HG03095 (cell line): Measurements from ENCODE around the gene TCP11.

ENCODE experiments used
- ATAC-seq: cut with Tn5 transposase; IDR thresholded peaks from one replicate; pipeline ENCODE4 v1.9.1; 2021; ENCODE audit warnings: moderate library complexity; ENCODE audit not compliant: unreplicated experiment

The TCP11 gene

DNA sequence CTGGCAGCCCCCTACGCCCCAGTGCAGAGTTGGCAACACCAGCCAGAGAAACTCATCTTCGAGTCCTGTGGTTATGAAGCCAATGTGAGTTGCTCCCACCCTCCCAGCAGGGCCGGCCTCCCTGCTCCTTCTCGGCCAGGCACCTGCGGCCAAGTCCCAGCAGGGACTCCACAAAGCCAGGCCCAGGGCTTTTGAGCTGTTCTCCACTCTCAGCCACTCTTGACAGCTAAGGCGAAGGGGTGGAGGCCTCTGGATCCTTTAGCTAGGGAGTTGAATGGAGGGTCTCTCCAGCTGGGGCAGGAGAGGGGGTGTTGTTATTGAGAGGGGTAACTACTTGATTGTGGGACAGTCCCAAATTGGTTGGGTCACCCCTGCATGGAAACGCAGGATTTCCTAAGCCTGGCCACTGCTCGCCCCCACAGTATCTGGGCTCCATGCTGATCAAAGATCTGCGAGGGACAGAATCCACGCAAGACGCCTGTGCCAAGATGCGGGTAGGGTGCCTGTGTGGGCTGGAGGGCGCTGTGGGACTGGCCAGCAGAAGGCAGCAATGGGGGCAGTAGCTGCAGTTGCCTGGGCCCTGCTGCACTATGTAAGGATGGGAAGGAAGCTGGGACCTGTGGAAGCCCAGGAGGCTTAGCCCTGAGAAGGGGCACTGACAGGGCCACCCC, 58.3 kb downstream of the TCP11 start:
- no peak for ATAC-seq

DNA sequence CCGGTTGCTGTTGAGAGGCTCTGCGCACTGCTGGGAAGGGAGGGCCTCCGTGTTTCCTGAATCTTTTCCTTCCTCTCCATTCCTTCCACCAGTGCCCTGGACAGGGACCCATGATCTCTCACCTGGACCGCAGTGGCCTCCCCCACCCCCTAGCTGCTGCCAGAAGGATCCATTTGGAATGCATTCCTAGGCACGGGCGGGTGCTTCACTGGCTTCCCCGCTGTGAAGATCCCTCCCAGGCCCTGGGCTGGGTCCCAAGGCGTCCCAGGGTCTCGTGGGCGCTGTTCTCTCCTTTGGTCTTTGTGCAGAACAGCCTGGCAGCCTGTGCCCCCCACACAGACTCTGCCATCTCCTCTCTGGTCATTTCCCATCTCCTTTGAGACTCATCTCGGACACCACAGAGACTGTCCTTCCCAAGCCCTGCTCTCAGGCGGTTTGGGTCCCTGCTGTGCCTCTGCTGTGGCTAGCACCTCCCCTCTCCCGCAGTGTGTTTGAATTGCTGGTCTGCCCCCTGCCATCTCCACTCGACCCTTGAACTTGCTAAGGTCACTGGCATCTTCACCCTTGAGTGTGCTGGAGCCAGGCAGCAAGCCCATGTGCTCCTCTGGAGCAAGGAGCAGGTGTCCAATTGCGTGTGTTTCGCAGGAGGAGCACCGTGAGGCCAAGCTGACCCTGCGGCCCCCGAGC, 59.0 kb downstream of the TCP11 start:
- no peak for ATAC-seq

DNA sequence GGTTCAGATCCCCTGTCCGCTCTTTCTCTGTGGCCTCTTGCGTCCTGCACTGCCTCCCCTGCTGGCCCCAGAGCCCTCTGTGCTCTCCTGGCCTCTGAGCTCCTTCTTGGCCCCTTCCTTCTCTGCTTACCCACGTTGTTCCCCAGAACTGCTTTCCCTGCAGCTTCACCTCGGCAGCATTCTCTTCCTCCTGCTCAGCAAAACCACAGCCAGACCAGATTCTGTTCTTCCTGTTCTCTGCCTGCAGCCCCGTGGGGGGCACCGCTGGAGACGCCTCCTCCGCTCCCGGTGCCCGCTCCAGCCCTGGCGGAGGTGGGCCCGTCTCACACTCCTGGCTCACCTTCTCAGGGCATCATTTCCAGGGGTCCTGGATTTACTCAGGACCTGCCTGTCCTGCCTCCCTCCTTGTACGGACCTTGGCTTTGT, 59.7 kb downstream of the TCP11 start:
- ATAC-seq: no peak

DNA sequence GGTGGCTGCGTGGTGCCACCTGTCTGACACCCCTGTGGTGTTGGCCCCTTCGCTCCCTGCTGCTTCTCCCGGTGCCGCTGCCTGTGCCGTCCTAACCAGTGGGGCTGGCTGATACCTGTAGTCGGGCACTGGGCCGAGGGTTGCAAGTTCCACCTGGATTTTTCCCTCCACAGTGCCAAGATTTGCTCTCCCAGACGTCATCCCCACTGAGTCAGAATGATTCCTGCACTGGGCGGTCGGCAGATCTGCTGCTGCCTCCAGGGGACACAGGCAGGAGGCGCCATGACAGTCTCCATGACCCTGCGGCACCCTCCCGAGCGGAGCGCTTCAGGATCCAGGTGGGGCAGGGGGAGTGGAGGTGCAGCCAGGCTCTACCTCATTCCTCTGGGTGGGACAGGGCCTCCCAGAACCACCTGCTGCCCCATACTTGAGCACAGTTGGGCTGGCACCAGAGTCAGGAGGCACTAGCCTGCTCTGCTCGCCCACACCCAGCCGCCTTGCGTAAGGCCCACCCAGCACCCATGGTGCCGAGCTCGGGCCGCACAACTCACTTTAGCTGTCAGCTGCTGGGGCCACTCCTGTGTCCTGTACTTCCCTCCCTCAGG, 60.2 kb downstream of the TCP11 start:
- no peak for ATAC-seq

DNA sequence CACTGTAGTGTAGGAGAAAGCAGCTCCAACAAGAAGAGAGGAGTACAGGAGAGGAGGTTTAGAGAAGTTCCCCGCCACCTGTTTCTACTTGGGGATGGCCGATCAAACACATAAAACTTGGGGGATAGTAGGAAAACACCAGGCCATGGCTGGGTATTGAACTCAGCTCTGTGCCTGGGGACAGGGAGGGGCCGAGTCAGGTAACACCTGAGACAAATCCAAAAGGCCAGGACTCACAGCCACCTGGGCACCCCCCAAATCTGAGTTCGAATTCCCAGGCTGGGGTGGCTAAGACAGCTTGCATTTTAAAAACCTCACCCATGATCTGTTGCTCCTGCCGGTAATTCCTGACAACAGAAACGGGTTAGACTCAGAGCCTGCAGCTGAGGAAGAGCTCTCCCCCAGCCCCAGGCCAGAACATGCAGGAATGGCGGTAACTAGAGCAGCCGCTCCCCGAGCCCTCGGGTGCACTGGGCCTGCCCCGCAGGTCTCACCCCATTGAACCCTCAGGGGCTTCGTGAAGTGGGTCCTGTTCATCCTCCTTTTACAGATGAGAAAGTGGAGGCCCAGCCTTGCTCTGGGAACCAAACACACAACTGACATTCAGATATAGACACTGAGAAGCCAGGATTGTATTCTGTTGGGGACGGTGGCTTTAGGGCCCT, 61.0 kb downstream of the TCP11 start:
- no peak for ATAC-seq

DNA sequence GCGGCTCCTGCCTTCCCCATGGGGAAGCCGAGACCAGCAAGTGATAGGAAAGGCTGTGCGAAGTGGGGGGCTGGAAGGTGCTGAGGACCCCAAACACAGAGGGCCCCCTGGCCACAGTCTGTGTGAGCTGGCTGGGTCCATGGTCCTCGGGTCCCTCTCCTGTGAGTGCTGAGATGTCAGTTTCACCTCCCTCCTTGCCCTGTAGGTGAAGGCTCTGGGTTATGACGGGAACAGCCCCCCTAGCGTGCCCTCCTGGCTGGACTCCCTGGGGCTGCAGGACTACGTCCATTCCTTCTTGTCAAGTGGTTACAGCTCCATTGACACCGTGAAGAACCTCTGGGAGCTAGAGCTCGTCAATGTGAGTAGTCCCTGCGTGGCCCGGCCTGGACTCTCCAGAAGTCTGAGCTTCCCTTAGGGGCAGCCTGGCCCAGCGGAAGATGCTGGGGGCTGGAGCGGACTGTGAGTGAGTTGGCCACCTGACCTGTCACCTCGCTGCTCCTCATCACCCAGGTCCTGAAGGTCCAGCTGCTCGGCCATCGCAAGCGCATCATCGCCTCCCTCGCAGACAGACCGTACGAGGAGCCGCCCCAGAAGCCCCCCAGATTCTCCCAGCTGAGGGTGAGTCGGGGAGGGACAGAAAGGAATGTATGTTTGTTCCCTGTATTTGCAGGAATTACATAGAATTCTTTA, 61.7 kb downstream of the TCP11 start:
- no peak for ATAC-seq

DNA sequence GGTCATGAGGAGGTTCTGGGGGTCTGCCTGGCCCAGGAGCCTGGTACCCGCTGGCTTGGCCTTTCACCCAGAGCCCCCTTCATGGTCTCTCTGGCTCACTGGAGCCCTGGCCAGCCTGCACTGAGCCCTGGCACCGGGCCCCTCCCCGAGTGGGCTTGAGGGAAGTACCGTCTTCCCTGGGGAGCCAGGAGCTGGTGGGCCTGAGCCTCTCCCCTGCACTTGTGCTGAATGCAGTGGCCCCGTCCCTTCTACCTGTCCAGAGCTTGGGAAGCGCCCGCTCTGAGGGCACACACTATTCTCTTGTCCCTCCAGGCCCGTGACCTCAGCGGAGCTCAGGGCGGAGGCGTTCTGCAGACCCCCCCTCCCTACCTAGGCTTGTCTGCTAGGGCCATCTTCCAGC, 62.2 kb downstream of the TCP11 start:
- ATAC-seq: no peak

DNA sequence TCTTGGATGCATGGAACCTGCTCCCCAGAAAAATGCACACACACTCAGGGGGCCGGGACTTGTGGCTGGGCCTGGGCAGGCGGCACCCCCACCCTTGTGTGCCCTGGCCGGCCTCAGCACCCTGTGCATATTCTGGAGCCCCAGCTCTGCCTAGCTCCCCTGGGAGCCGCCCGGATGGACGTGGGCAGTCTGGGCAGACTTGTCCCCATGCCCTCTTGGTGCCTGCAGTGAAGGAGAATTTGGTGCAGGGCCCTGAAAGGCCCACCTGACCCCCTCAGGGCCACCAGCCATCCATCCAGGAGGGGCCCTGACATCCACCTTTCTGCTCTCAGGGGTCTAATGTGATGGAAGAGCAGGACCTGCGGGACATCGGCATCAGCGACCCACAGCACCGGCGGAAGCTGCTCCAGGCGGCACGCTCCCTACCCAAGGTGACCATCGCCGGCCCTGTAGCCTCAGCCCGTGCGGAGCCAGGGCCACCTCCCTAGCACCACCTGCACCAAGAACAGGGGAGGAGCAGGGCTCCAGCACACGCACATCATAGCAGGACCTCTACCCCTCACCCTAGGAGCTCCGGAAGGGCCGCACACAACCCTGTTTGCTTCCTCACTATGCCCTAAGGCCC, 62.8 kb downstream of the TCP11 start:
- ATAC-seq: no peak

DNA sequence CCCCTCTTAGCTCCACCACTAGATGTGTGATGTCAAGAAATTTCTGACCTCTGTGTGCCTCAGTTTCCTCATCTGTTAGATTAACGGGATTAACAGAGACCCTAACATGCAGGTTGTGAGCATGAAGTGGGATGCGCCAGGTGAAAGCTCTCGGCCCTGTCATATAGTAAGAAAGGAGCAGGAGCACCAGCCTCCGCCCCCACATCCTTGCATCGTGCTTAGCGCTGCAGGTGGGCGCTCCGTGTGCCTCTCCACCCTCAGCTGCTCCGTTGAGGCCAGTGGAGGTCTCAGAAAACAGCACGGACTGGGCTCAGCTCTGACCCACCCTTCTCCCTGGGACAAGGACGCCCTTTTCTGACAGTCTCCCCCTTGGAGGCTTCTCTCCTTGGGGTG, 63.4 kb downstream of the TCP11 start:
- no peak for ATAC-seq

DNA sequence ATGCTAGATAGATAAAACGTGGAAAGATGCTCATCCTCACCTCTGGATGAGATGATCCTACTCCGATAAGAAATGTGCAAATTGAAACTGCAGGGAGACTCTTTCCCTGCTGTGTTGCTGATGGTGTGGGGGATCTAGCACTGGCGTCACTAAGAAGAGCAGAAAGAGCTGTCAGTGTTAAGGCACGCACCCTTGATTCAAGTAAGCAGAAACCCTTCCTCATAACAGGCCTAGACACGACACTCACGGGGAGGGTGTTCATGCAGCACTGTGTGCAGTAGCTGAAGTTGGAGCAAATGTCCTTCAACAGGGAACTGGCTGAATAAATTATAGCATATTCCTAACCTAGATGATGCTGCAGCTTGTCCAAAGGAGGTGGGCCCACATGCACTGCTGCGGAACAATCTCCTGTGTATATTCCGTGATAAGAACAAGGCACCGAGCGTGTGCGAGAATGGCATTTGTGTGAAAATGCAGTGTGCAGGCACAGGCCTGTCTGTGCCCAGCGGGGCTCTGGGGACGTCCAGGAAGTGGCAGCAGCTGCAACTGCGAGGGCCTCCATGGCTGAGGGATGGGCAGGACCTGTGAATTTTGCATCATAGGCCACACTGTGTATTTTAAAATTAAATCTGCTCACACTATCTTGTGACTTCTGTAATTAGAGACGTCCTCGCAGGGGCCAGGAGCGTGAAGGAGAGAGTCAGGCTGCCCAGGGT, 64.0 kb downstream of the TCP11 start:
- ATAC-seq: no peak

DNA sequence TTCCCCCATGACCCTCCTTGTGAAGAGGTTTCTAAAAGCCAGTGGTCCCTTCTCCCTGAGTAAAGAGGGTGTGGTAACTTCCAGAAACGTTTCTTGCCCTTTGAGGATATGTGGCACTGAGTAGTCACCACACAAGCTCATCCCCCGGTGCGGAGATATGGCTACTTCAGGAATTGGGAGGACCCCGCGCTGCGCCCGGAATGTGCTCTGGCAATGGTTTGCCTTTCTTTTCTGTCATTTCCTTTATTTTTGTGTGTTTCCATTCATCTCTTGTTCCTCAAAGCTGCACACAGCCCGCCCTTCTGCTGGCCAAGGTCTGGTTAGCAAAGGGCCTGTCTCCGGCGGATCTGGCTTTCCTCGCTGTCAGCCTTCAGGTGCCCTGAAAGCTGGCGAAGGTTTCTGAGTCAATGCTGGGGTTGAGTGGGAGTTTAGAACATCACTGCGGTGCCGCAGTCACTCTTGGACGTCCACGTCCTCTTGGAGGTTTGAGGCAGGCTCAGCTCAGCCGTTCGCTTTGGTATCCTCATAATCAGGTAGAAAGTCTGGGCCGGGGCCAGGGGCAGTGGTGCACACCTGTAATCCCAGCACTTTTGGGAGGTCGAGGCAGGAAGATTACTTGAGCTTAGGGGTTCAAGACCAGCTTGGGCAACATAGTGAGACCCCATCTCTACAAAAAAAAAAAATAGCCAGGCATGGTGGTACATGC, 67.2 kb downstream of the TCP11 start:
- ATAC-seq: no peak

DNA sequence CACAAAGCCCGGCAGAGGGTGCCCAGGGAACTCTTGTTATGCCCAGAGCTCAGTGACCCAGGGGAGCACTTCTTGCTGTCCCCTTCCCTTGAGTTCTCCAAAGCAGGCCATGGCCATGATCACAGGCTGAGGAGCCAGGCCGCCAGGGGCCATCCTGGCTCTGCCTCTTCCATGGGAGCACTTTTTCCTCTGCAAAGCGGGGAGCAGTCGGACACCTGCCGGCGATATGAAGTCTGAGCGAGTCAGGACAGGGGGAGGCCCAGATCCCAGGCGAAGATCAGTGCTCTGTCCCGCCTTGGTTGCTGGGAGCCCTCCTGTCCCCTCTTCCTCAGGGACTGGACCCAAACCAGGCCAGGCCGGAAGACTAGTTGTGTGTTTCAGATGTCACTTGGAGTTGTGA, 67.9 kb downstream of the TCP11 start:
- no peak for ATAC-seq

DNA sequence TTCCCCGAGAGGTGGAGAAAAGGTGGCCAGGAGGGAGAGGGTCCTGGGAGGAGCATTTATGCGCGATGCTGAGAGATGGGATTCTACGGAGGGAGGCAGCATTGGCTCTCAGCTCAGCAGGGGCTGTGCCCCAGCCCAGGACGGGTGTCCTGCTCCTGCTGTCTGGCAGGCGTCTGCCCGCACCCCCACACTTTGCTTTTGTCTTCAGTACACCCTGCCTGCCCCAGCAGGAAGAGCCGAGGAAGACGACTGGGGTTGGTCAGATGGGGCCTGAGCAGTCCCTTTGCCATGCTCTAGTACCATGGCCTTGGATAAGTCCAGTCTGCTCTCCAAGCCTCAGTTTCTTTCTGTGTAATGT, 68.5 kb downstream of the TCP11 start:
- no peak for ATAC-seq

DNA sequence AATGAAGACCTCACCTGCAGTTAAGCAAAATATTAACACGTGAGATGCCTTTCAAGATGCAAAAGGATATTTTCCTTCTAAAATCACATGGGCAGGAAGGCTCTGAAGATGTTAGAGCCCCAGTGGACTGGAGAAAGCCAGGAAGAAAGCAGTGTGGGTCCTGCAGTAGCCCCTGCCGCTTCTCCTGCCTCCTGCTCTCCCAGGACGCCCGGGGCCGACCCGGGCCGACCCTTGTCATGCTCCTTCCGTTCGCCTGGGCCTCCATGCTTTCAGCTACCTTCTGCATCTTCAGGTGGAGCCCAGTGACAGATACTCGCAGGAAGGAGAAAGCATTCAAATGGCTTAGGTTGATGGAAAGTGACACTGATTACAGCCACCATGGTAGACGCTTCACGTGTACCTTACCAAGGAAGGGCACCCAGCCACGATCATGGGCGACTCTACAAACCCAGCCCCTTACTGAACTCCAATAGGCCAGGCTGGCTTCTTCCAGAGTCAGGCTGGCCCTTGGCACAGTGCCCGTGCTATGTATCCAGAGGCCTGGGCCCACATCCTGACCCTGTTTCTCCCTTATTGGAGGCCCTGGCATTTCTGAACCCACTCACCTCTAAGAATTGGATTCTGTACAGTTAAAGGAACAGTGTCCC, 69.0 kb downstream of the TCP11 start:
- no peak for ATAC-seq

DNA sequence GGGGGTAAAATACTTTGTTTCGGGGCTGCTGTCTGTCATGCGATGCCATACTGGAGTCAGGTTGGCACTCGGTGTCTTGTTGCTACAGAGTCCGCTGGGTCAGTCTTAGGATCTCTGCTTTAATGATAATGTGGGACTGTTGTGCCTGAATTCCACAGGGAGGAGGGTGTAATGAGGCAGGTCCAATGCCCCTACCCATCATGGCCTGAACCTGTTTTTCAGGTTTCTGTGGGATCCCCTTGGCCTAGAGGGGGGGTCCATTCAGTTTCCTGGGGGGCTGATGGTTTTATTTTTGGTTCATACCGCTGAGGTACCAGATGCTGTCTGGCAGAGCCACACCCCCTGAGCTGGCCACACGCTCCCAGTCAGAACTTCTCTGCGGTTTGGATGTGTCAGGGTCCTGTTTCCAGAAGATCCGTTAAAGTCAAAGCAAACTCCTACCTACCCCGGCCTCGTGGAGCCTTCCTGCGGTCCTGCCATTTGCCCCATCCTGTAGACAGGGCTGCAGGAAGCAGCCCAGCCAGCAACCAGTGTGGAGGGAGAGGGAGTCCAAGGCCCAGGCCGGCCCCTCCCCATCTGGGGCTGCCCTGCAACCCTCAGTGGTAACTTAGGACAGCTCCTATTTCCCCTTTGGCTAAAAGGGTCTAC, 69.7 kb downstream of the TCP11 start:
- no peak for ATAC-seq

DNA sequence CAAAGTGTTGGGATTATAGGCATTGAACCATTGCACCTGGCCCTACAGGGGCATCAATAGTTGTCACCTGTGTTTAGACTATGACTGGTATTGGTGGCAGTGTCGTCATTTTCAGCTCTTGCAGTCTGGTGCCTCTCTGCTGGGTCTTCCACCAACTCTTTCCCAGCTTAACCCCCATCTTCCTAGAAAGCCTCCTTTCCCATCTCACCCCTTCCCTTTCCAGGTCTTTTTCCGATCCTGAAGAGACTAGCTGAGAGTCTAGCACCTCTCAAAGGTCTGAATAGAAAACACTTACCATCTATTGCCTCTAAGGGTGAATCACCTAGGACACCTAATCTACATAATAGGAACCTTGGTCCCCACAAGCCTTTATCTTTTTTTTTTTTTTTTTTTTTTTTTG, 71.0 kb downstream of the TCP11 start:
- ATAC-seq: no peak

DNA sequence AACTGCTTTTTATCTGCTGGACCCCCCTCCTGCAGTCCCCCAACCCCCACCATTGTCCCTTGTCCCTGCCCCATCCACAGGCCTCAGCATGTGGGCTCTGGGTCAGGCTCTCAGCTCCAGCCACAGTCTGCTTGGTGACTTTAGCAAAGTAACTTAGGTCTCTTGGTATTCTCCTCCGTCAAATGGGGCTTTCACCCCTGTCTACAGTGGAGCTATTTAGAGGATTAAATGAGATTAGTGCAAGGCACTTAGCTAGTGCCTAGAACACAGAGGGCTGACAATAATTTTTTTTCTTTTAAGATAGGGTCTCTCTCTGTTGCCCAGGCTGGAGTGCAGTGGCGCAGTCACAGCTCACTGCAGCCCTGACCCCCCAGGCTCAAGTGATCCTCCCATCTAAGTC, 71.9 kb downstream of the TCP11 start:
- no peak for ATAC-seq

DNA sequence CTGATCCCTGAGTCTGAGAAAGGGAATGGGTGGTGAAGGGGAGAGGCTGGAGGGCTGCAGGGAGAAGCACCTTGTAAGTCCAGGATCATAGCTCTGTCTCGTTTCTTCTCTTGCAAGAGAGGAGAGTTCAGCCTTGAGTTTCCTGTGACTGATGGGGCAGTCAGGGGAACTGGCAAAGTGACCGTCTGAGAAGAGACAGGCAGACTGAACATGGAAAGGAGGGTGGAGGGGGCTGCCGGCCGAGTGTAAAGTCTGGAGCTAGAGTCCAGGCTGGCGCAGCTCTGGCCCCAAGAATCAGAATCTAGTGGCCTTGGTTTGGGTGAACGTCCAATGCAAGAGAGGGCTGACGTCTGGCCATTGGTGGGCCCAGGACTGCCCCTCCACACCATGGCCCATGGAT, 72.5 kb downstream of the TCP11 start:
- ATAC-seq: no peak

DNA sequence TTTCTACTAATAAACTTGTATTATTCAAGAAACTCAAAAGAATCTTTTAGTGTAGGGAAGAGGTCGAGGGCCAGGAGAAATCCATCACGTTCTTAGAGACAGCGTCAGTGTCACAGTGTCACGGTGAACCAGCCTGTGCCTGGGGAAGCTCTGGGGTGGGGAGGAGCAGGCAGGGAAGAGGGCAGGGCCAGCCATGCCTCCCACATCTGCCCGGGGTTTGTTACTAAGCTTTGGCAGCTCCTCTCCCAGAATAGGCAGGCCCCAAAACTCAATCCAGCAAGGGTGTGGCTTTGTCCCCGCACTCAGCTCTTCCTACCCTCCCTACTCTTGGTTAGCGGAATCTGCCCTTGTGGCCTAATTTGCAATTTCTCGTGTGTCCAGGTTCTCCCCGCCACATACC, 72.9 kb downstream of the TCP11 start:
- no peak for ATAC-seq
